OCI-LY7 (cell line): Measurements from ENCODE around the gene B4GALNT4. TPM values are rescaled to one million over a fixed set of nuclear protein-coding genes. Genes with fewer than 3 reads are reported as not detected.

ENCODE experiments used
- BruUV-seq: library from RNA; stranded (reverse); fragments of 400-500 nt; replicated peaks from 2 replicates; lab custom pipeline; 2021; lab: Mats Ljungman, UMichigan
- CTCF ChIA-PET: fragments of 300-600 bp; sonication (Branson Sonifier 250); formaldehyde crosslinking; loops from one replicate; lab custom pipeline; 2022; ENCODE audit warnings: antibody characterized with exemption; ENCODE audit not compliant: unreplicated experiment; lab: Charles Lee
- POLR2A ChIA-PET: fragments of 300-600 bp; sonication (Branson Sonifier 250); formaldehyde crosslinking; loops from one replicate; lab custom pipeline; 2022; ENCODE audit warnings: antibody characterized with exemption; lab: Charles Lee
- DNase-seq: peaks from one replicate; pipeline ENCODE4 v3.0.0-alpha.2; 2015; ENCODE audit warnings: low spot score
- H2AFZ ChIP-seq: fragments of 200-600 bp; sonication (generic), shearing (Covaris generic); 2 replicates; pipeline ENCODE4 v1.6.1; 2014; ENCODE audit warnings: mild to moderate bottlenecking, antibody characterized with exemption, low read length, moderate library complexity
- H3K27ac ChIP-seq: fragments of 200-600 bp; sonication (generic); 2 replicates; pipeline ENCODE4 v1.5.1; 2014; ENCODE audit warnings: mixed run types, low read depth, mild to moderate bottlenecking, moderate library complexity, low read length, inconsistent platforms; ENCODE audit not compliant: poor library complexity, severe bottlenecking
- H3K36me3 ChIP-seq: fragments of 200-600 bp; sonication (generic); 2 replicates; pipeline ENCODE4 v1.6.1; 2014; ENCODE audit warnings: mild to moderate bottlenecking, antibody characterized with exemption, low read length, moderate library complexity, mixed read lengths; ENCODE audit not compliant: insufficient read depth
- H3K4me1 ChIP-seq: fragments of 200-600 bp; sonication (generic); 2 replicates; pipeline ENCODE4 v1.5.1; 2014; ENCODE audit warnings: mild to moderate bottlenecking, low read length; ENCODE audit not compliant: insufficient read depth, poor library complexity, severe bottlenecking
- H3K4me2 ChIP-seq: fragments of 200-600 bp; sonication (generic); 2 replicates; pipeline ENCODE4 v1.6.1; 2014; ENCODE audit warnings: mild to moderate bottlenecking, low read length
- H3K4me3 ChIP-seq: fragments of 200-600 bp; sonication (generic); 2 replicates; pipeline ENCODE4 v1.5.1; 2014; ENCODE audit warnings: mild to moderate bottlenecking, low read depth, low read length; ENCODE audit not compliant: poor library complexity, severe bottlenecking
- H3K79me2 ChIP-seq: fragments of 200-600 bp; sonication (generic); 2 replicates; pipeline ENCODE4 v1.6.1; 2016; ENCODE audit warnings: low read depth, mild to moderate bottlenecking, low read length, moderate library complexity, mixed read lengths; ENCODE audit not compliant: insufficient read depth
- H3K9me2 ChIP-seq: fragments of 200-600 bp; sonication (generic); 2 replicates; pipeline ENCODE4 v1.6.1; 2016; ENCODE audit warnings: mild to moderate bottlenecking, low read length, mixed read lengths; ENCODE audit not compliant: insufficient read depth
- H3K9me3 ChIP-seq: fragments of 200-600 bp; sonication (generic); 2 replicates; pipeline ENCODE4 v1.6.1; 2014; ENCODE audit warnings: mild to moderate bottlenecking, mixed run types, low read length, mixed read lengths
- H4K20me1 ChIP-seq: fragments of 200-600 bp; sonication (generic); 2 replicates; pipeline ENCODE4 v1.6.1; 2014; ENCODE audit warnings: mild to moderate bottlenecking, antibody characterized with exemption, low read length, moderate library complexity, mixed read lengths; ENCODE audit not compliant: insufficient read depth
- CTCF ChIP-seq: fragments of 200-600 bp; sonication (generic); conservative IDR thresholded peaks from 2 replicates; pipeline ENCODE4 v1.5.1; 2014; ENCODE audit warnings: mild to moderate bottlenecking, antibody characterized with exemption, low read length, moderate library complexity, mixed read lengths
- EZH2phosphoT487 ChIP-seq: fragments of 200-600 bp; sonication (generic); IDR thresholded peaks from 2 replicates; pipeline ENCODE4 v1.6.1; 2018; ENCODE audit warnings: low read depth, borderline replicate concordance, mild to moderate bottlenecking, mixed run types, antibody characterized with exemption, low read length, moderate library complexity, mixed read lengths
- intact Hi-C: fragments of 100-400 bp; cut with micrococcal nuclease; formaldehyde crosslinking; loops from one replicate; pipeline ENCODE4 v1.10.0; 2022; ENCODE audit not compliant: unreplicated experiment
- total RNA-seq, 2 experiments: library from RNA; depleted of rRNA in 1 of 2; stranded (reverse); fragments of >200 nt in 1 of 2; shearing (Covaris generic) in 1 of 2; gene quantifications; 2 replicates each; pipeline ENCODE4 v1.2.3, GENCODE V29; 2014 to 2022

Gene B4GALNT4
- total RNA-seq, 2 experiments from 2014 or later = not detected

GRCh38 chr11:352456-353031, 16.8 kb upstream of the B4GALNT4 start:
- no peaks in the 10 kb centered on the region for H3K79me2 ChIP-seq
- DNase-seq = no peak
- intact Hi-C loops = no loop called here
- H3K9me2 ChIP-seq = no peaks in the 10 kb centered on the region
- TF ChIP-seq CTCF = no peak
- TF ChIP-seq EZH2phosphoT487 = no peak
- no peak overlapping the region for H3K27ac ChIP-seq
- POLR2A ChIA-PET = interaction anchor here (0.6 to 1.0 kb wide), 3 partner anchors 11 to 91 kb away, joined by 3 to 4 read pairs (median 3); no protein-coding TSS in a partner anchor
- BruUV-seq = no TSS peak
- no peak overlapping the region for H2AFZ ChIP-seq
- H4K20me1 ChIP-seq = no peaks in the 10 kb centered on the region
- no peak overlapping the region for H3K4me3 ChIP-seq
- no peaks in the 10 kb centered on the region for H3K36me3 ChIP-seq
- no peaks in the 10 kb centered on the region for H3K9me3 ChIP-seq
- CTCF ChIA-PET = interaction anchor here (0.6 kb wide), 1 partner anchor 85 kb away, joined by 6 read pairs; no protein-coding TSS in a partner anchor
- H3K4me2 ChIP-seq = no peak overlapping the region
- H3K4me1 ChIP-seq = peaks cover 74% of the 10 kb centered on the region

GRCh38 chr11:353179-353873, 16.0 kb upstream of the B4GALNT4 start:
- Histone ChIP-seq H3K79me2 (no peaks in the 10 kb centered on the region), H3K36me3 (no peaks in the 10 kb centered on the region), H3K4me2 (no peak overlapping the region), H2AFZ (peak overlapping the region; percentile 27; the same call in 1 of the 2 replicates), H3K4me1 (peaks cover 66% of the 10 kb centered on the region), H4K20me1 (no peaks in the 10 kb centered on the region), H3K27ac (peak overlapping the region; percentile 26), H3K9me2 (no peaks in the 10 kb centered on the region), H3K9me3 (no peaks in the 10 kb centered on the region), H3K4me3 (no peak overlapping the region)
- intact Hi-C loops = no loop called here
- ChIA-PET POLR2A (interaction anchor here (1.0 kb wide), 1 partner anchor 23 kb away, joined by 3 read pairs; no protein-coding TSS in a partner anchor), CTCF (interaction anchor here (0.8 kb wide), 1 partner anchor 36 kb away, joined by 3 read pairs; no protein-coding TSS in a partner anchor)
- no peak for DNase-seq
- no peak for TF ChIP-seq EZH2phosphoT487
- TF ChIP-seq CTCF = no peak
- BruUV-seq = no TSS peak
